DMS114 treated with DMSO at 0.1 percent for 48 hours (cell line): ENCODE data around the gene NMRK2.
"Not testable (repeated sequence)": the region's sequence is repeated elsewhere in the genome, so short reads cannot be mapped to it uniquely, and the experiment has no call there.

Experiments
- DNase-seq: peaks from one replicate; lab custom pipeline; 2025; ENCODE audit not compliant: unreplicated experiment; lab: John Stamatoyannopoulos, UW

NMRK2 gene

DNA sequence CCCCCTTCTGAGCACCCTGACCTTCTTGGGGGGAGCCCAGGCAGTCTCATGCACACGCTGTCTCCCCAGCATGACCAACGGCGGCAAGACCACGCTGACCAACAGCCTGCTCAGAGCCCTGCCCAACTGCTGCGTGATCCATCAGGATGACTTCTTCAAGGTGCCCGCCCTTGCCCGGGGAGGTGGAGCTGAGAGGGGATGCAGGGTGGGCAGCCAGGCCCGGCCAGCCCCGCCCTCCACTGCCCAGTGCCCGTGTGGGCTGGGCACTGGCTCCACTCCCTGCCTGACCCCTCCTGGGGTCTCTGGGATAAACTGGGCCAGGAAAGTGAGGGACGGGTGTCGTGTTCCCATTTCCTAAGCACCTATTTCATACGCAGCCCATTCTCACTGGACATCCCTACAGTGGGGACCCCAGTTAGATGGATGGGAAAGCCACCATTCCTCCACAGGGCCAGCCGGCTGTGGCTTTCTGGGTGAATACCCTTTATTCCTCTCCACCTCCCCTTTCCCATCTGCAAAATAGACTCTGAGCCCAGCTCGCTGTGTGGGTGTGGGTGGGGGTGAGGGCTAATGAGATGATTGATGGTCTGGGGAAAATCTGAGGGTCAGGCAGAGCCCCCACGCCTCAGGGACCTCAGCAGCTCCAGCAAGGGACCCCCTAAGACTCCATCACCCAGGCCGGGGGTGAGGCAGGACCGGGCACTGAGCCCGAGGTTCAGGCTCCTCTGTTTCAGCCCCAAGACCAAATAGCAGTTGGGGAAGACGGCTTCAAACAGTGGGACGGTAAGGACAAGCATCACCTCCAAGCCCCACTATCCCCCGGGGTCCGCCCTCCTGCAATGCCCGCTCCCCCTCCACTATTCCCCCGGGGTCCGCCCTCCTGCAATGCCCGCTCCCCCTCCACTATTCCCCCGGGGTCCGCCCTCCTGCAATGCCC lies 3.9 kb downstream of the NMRK2 start:
- DNase-seq: no peak

DNA sequence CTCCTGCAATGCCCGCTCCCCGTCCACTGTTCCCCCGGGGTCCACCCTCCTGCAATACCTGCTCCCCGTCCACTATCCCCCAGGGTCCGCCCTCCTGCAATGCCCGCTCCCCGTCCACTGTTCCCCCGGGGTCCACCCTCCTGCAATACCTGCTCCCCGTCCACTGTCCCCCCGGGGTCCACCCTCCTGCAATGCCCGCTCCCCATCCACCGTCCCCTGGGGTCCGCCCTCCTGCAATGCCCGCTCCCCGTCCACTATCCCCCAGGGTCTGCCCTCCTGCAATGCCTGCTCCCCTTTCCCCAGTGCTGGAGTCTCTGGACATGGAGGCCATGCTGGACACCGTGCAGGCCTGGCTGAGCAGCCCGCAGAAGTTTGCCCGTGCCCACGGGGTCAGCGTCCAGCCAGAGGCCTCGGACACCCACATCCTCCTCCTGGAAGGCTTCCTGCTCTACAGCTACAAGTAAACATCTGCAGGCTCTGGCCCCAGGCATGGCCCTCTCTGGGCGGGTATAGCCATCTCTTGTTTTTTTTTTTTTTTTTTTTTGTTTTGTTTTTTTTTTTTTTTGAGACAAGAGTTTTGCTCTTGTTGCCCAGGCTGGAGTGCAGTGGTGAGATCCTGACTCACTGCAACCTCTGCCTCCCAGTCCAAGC lies 5.6 kb downstream of the NMRK2 start:
- not testable (repeated sequence) for DNase-seq

DNA sequence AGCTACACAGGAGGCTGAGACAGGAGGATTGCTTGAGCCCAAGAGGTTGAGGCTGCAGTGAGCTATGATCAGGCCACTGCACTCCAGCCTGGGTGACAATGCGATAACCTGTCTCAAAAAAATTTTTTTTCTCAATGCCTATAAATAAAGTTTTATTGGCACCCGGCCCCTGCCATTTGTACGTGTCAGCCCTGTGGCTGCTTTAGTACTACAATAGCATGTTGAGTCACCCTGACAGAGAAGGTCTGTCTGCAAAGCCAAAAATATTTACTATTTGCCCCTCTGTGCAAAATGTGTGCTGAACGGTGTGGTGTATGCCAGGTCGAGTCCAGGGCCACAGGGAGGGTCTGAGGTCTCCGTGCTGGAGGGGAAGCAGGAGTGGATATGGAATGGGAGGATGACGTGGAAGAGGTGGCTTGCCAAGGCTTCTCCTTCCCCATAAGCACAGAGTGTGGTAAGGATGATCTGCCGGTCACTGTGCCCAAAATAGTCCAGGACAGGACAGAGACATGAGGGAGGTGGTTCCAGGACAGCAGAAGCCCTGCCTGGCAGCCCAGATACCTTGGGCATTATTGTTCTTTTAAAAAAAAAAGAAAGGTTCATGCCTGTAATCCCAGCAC lies 10.0 kb downstream of the NMRK2 start:
- DNase-seq: no peak

DNA sequence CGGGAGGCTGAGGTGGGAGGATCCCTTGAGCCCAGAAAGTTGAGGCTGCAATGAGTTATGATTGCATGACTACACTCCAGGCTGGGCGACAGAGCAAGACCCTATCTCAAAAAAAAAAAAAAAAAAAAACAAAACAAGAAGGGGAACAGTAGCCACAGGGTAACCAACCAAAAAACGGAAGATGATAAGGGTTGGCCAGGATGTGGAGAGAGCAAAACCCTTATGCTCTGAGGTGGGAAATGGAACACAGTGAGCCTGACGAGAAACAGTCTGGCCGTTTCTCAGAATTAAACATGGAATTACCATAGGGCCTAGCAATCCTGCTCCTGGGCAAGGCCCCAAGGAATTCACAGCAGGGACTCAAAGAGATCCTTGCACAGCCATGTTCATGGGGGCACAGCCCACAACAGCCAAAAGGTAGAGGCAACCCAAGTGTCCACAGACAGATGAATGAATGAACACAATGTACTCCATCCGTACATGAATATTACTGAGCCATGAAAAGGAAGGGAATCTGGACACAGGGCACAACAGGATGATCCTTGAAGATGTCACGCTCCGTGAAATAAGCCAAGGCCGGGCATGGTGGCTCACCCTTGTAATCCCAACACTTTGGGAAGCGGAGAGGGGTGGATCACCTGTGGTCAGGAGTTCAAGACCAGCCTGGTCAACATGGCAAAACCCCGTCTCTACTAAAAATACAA lies 11.3 kb downstream of the NMRK2 start:
- DNase-seq: no peak

DNA sequence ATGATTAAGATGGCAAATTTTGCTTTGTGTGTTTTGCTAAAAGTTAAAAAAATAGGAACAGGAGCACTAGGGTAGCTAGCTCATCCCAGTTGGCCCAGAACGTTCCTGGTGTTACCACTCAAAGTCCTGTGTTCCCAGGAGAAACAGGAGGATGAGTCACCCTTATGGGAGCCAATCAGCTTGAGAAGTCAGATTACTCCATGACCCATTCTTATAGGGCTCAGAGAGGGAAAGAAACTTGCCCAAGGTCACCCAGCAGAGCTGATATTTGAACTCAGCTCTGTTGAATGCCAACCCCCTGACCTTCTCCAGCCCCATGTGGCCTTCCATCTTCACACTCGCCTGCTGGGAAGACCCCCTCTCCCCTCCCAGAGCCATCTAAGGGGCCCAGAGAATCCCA lies 13.0 kb downstream of the NMRK2 start:
- no peak for DNase-seq

DNA sequence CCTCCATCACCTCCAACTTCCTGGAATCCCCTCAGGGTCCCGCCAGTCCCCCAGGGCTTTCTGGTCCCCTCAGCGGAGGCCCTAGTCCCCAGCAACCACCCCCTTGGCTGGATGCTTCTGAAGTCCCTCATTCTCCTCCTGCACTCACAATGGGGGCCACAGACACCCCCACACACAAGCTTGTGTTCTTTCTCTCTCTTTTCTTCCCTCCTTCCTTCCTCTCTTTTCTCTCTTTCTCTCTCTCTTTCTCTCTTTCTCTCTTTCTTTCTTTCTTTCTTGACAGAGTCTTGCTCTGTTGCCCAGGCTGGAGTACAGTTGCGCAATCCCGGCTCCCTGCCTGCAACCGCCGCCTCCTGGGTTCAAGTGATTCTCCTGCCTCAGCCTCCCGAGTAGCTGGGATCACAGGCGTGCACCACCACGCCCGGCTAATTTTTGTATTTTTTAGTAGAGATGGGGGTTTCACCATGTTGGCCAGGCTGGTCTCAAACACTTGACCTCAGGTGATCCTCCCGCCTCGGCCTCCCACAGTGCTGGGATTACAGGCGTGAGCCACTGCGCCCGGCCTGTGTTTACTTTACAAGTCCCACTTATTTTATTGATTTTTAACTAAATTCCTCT lies 14.6 kb downstream of the NMRK2 start:
- DNase-seq: not testable (repeated sequence)

DNA sequence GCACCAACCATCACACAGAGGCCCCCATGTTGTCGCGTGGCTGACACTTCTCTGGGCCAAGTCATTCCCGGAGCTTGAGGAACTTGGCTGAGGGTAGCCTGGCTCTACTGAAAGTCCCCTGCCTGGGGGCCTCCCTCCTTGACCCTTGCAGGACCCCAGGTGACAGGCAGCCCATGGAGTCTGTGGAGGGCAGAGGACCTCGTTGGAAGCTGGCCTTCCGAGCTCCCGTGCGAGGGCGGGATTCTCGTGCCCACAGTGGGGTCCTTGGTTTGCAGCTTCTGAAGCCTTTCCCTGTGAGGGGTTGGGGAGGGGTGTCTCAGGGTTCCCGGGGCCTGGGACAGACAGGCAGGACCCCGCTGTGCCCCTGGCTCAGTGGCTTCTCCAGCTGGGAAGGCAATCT lies 16.4 kb downstream of the NMRK2 start:
- DNase-seq: no peak

DNA sequence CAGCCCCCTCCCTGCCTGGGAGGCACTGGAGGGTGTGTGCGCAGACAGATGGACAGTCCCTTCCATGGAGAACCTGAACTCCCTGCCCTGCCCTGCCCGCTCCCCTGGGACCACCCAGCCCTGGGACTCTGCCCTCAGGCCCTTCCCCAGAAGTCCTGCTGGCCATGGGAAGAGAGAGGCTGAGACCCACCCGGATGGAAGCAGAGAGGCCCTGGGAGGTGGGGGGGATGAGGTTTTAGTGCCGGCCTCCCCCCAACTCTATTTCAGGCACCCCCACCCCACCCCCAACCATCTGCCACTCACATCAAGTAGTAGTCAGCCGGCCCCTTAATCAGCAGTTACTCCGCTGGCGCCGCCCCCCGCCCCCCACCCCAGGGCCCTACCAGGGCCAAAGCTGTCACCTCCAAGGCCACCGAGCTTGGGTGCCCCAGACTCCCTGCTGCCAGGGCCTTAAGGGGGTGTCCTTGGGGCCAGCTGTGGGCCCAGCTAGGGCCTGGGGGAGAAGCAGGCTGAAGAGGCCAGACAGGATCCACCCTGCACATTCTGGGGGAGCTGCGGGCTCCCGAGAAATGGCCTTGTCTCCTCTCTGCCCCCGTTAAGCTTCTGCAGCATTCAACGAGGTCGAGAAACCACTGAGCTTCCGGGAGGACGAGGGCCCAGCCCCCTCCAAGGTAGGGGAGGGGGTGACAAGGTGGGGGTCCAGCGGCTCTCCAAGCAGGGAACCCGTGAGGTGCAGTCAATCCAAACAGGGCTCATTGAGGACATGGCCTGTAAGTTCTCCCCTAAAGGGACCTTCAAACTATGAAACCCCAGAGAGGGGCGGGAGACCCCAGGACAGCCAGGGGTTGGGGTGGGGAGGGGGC lies 17.4 kb downstream of the NMRK2 start:
- DNase-seq: no peak

DNA sequence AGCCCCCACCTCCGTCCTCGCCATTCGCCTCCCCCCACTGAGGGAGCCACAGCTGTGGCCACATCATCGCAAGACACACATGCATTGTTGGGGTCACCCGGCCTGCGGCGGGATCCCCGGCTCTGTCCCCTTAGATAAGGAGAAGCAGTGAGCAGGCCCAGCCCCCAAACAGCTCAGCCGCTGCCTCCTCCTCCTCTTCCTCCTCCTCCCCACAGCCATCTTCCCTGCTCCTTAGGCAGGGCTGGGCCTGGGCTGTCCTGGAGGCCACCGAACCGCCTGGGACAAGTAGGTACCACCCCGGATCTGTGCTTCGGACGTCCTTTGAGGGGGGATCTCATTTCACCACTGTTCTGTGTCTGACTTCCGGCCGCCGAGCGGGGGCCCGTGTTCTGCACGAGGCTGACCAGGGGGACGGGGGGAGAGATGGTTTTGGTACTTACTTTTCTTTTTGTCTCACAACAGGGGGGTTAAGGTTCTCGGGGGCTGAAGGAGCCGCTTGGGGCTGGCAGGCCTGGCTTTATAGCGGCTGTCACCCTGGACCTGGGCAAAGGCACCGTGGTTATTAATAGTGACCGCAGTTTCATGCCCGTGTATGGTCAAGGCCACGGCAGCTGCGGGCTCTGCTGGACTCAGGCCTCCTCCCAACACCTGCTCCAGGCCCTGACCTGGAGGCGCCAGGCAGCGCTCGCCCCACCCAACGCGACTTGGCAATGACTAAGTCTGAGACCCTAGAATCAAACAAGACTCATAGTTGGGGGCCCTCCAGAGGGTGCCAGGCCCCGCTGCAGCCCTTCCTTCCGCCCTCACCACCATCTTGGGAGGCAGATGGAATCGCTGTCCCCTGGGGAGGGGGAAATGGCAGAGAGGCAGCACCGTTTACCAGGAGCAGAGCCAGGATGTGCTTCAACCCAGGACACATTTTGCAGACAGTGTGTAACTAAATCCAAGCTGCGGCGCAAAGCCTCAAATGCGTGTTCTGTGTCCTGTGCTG lies 18.3 kb downstream of the NMRK2 start:
- DNase-seq: no peak

DNA sequence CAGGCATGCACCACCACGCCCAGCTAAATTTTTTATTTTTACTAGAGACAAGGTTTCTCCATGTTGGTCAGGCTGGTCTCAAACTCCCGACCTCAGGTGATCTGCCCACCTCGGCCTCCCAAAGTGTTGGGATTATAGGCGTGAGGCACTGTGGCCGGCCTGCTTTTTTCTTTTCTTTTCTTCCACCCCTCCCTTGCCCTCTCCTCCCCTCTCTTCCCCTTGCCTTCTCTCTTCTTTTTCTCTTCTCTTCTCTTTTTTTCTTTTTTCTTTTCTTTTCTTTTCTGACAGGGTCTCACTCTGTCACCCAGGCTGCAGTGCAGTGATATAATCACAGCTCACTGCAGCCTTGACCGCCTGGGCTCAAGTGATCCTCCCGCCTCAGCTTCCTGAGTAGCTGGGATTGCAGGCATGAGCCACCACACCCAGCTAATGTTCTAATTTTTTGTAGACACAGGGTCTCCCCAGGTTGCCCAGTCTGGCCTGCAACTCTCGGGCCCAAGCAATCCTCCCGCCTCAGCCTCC lies 19.9 kb downstream of the NMRK2 start:
- not testable (repeated sequence) for DNase-seq

DNA sequence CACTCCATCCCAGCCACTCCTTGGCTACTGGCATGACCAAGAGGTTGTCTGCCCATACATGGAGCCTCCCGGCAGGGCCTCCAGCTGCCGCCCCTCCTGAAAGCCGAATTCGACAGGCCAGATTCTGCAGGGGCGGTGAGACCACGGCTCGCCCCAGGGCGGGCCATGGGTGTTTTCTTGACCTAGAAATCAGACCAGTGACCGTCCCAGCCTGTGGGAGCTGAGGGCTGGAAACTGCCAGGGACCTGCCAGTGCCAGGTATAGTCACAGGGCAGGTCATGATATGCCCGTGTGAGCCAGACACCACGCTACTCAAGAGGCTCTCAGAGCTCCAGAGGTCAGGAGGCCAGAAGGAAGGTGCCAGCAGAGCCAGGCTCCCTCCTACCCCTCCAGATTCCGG lies 21.2 kb downstream of the NMRK2 start:
- DNase-seq: no peak

DNA sequence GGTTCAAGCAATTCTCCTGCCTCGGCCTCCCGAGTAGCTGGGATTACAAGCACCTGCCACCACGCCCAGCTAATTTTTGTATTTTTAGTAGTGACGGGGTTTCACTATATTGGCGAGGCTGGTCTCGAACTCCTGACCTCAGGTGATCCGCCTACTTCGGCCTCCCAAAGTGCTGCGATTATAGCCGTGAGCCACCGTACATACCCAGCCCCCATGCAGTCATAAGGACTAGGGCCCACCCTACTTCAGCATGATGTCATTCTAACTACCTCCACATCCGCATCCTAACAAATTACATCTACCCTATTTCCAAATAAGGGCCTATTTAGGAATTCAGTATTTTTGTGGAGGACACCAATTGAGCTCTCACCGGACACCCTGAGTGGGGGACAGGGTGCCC lies 22.4 kb downstream of the NMRK2 start:
- DNase-seq: not testable (repeated sequence)

DNA sequence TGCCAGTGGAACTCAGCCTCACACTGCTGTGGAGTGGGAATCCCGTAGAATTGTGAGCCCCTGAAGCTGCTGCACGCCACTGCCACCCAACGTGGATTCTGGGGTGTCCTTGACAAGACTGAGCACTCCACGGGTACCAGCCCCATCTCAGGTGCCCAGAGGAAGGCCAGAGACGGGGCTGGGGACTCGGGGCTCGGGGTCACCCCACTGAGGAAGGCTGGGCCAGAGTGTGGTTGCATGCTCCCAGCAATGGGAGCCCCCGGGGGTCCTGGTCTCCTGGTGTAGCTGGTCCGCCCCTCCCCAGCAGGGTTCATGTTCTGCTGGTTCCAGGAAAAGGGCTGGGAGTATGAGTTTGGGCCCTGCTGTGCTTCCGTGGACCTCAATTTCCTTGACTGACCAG lies 22.8 kb downstream of the NMRK2 start:
- DNase-seq: no peak

DNA sequence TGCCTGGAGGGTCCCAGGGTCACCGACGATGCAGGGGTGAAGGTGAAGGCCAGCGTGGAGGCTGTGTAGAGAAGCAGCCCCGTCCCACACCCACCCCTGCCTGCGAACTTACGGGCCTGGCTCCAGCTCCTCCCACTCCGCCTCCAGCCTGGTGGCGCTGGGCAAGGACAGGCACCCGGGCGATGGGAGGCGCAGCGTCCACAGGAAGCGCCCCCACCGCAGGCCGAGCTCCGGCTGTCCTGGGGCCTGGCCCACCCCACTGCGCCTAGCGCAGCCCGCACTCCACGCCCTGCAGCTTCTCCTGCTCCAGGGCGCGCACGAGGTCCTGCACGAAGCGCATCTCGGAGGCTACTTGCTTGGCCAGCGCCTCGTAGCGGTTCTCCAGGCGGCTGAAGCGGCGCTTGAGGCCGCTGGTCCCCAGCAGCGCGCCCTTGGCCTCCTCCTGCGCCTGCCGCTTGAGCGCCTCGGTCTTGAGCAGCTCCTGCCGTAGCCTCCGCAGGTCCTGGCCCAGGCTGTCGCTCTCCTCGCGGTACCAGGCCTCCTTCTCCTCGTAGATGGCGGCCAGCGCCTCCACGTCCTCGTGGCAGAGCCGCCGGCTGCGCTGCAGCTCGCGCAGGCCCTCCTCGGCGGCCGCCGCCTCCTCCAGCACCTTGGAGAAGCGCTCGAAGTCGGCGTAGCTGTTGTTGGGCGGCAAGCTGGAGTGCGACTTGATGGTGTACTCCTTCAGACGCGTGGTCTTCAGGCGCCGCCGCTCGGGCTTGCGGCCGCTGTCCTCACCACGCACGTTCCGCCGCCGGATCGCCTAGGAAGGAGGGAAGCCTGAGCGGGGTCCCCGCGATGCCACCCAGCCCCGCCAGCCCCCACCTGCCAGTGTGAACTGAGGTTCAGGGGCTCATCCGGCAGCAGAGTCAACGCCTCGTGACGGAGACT lies 26.2 kb downstream of the NMRK2 start:
- DNase-seq: no peak

DNA sequence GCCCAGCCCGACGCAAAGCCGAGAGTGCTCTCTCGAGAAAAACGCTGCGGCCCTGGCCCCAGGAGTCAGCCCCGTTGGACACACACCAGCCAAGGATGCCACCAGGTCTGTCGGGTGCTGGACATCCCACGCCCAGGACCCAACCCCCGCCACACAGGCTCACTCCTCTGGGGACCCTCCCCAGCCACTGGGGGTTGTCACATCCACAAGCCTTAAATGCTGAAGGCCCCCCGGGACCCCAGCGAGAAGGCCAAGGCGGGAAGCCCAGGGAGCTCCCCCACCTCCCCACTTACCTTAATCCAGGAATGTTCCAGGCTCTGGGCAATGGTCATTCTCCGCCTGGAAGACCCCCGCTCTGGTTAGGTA lies 26.9 kb downstream of the NMRK2 start:
- no peak for DNase-seq

DNA sequence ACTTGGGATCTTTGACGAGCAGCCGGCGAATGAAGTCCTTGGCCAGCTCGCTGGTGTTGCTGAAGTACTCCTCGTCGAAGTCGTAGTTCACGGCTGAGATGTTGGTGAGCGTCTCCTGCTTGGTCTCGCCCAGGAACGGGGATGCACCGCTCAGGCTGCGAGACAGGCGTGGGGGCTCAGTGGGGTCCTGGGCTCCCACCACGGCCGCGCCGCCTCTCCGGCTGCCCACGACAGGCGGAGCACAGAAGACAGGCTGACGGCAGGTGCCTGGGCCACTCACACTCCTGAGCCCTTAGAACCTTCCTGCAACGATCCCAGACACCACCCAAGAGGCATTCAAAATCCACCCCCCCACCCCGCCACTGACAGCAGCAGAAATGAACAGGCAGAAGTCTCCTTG lies 28.1 kb downstream of the NMRK2 start:
- no peak for DNase-seq

DNA sequence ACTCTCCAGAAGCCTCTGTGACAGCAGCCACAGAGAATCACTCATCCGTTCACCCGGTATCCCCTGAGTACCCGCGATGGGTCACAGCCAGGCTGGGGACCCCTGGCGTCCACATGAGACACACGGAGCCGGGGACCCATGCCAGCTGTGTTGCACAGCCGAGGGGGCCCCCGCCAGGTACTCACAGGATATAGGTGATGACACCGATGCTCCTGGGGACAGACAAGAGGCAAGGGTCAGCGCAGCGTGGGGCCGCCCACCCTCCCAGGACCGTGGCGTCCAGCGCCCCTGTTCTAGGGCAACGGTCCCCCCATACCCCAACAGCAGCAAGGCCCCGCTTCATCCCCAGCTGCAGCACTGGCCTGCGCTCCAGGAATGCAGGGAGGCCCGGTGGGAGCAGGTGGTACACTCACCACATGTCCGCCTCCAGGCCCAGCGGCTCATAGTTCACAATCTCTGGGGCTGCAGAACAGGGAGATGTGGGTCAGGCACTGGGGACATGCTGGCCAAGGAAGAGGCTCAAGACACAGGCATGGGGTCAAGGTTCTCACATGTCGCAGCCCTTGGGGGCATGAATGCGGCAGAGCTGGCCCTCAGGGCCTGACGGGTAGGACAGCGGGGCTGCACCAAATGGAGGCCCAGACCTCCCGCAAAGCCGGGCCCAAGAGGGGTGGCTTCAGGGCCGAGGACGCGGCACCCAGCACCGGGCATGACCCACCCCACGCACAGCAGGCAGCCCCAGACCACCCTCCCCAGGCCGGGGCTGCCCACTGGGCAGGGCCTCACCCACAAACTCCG lies 30.8 kb downstream of the NMRK2 start:
- DNase-seq: no peak
